Gastrocnemius medialis (tissue), 4 donors: ENCODE measurements around the gene MNAT1.

Source experiments
- POLR2A ChIP-seq, 2 donors: fragments of 450-650 bp; IDR thresholded peaks; one replicate each; pipeline ENCODE4 v1.6.1; 2017; ENCODE audit warnings: antibody characterized with exemption in 2 of 2, mild to moderate bottlenecking in 2 of 2, moderate library complexity in 2 of 2
- TF ChIP-seq, protein P1 (sequence below), 5 experiments: fragments of 450-650 bp in 3 of 5; fragments of 200-600 bp in 2 of 5; sonication (generic) in 2 of 5; IDR thresholded peaks in 4 of 5; conservative IDR thresholded peaks in 1 of 5; 1 replicate in 4 of 5; 2 replicates in 1 of 5; pipeline ENCODE4 v1.5.1; 2016 to 2019; ENCODE audit warnings: antibody characterized with exemption in 5 of 5, mild to moderate bottlenecking in 3 of 5, moderate library complexity in 3 of 5

DNA sequence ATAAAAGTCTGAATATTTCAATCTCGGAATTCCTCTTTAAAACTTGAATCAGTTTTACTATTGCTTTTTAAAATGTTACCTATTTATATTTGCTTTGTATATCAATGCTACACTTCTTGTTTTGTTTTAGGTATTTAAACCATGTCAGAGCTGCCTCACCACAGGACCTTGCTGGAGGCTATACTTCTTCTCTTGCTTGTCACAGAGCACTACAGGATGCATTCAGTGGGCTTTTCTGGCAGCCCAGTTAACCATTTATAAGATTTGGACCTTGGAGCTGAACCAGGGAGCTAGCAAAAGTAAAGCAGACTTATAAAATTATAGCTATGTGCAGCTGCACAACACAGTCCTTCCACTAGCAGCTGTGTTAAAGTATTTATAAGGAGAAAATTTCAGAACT is 233.5 kb downstream of the MNAT1 start:
- TF ChIP-seq, protein P1, sequence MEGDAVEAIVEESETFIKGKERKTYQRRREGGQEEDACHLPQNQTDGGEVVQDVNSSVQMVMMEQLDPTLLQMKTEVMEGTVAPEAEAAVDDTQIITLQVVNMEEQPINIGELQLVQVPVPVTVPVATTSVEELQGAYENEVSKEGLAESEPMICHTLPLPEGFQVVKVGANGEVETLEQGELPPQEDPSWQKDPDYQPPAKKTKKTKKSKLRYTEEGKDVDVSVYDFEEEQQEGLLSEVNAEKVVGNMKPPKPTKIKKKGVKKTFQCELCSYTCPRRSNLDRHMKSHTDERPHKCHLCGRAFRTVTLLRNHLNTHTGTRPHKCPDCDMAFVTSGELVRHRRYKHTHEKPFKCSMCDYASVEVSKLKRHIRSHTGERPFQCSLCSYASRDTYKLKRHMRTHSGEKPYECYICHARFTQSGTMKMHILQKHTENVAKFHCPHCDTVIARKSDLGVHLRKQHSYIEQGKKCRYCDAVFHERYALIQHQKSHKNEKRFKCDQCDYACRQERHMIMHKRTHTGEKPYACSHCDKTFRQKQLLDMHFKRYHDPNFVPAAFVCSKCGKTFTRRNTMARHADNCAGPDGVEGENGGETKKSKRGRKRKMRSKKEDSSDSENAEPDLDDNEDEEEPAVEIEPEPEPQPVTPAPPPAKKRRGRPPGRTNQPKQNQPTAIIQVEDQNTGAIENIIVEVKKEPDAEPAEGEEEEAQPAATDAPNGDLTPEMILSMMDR (IDR thresholded peaks at IDR 0.05 in 4 of 5, conservative IDR thresholded peaks at IDR 0.05 in 1 of 5), result no peak
- TF ChIP-seq POLR2A (IDR thresholded peaks at IDR 0.05), result no peak
